Dendritic cell treated with granulocyte-macrophage colony-stimulating factor and Interleukin-4, amounts not matched to agents 40 ng/mL and 50 ng/mL, for 4 days (primary cell): ENCODE results near the gene TLN1.

Experiments
- H3K27ac Mint-ChIP-seq: one replicate; pipeline ENCODE4 v1.8.0; 2022; ENCODE audit warnings: mild to moderate bottlenecking, mixed read lengths
- H3K27me3 Mint-ChIP-seq: one replicate; pipeline ENCODE4 v1.8.0; 2022; ENCODE audit warnings: mild to moderate bottlenecking, mixed read lengths
- H3K36me3 Mint-ChIP-seq: one replicate; pipeline ENCODE4 v1.8.0; 2022; ENCODE audit warnings: low read depth, mixed read lengths
- H3K4me1 Mint-ChIP-seq: one replicate; pipeline ENCODE4 v1.8.0; 2022; ENCODE audit warnings: low read depth, mixed read lengths
- H3K4me3 Mint-ChIP-seq: one replicate; pipeline ENCODE4 v1.8.0; 2022; ENCODE audit warnings: mild to moderate bottlenecking, moderate library complexity, mixed read lengths
- H3K9me3 Mint-ChIP-seq: one replicate; pipeline ENCODE4 v1.8.0; 2022; ENCODE audit warnings: mixed read lengths
- intact Hi-C: fragments of 100-400 bp; cut with micrococcal nuclease; formaldehyde crosslinking; loops from one replicate; pipeline ENCODE4 v1.15.0; 2022

Gene TLN1

GRCh38 chr9:35714123-35714522 is 17.9 kb downstream of the TLN1 start:
- Mint-ChIP-seq H3K36me3 (no peaks in the 10 kb centered on the region), H3K4me1 (peaks cover 3% of the 10 kb centered on the region), H3K4me3 (no peak overlapping the region), H3K27me3 (no peaks in the 10 kb centered on the region), H3K9me3 (no peaks in the 10 kb centered on the region), H3K27ac (no peak overlapping the region)
- intact Hi-C loops = no loop called here

- H3K4me1 Mint-ChIP-seq = no peaks in the 10 kb centered on the region
- no peaks in the 10 kb centered on the region for H3K27me3 Mint-ChIP-seq
- intact Hi-C loops = no loop called here
- H3K36me3 Mint-ChIP-seq = no peaks in the 10 kb centered on the region
- no peak overlapping the region for H3K27ac Mint-ChIP-seq
- H3K4me3 Mint-ChIP-seq = no peak overlapping the region
- H3K9me3 Mint-ChIP-seq = no peaks in the 10 kb centered on the region
Observed at GRCh38 chr9:35713578-35713977, 18.4 kb downstream of the TLN1 start.

GRCh38 chr9:35712762-35713400 is 19.1 kb downstream of the TLN1 start:
- H3K9me3 Mint-ChIP-seq = no peaks in the 10 kb centered on the region
- no peaks in the 10 kb centered on the region for H3K27me3 Mint-ChIP-seq
- H3K4me1 Mint-ChIP-seq = no peaks in the 10 kb centered on the region
- intact Hi-C loops = no loop called here
- no peaks in the 10 kb centered on the region for H3K36me3 Mint-ChIP-seq
- H3K27ac Mint-ChIP-seq = no peak overlapping the region
- no peak overlapping the region for H3K4me3 Mint-ChIP-seq

- Mint-ChIP-seq H3K4me3 (no peak overlapping the region), H3K9me3 (no peaks in the 10 kb centered on the region), H3K27ac (no peak overlapping the region), H3K36me3 (no peaks in the 10 kb centered on the region), H3K27me3 (no peaks in the 10 kb centered on the region), H3K4me1 (peaks cover 11% of the 10 kb centered on the region)
- intact Hi-C loops = no loop called here
Observed at GRCh38 chr9:35711501-35712428, 20.2 kb downstream of the TLN1 start.

DNA sequence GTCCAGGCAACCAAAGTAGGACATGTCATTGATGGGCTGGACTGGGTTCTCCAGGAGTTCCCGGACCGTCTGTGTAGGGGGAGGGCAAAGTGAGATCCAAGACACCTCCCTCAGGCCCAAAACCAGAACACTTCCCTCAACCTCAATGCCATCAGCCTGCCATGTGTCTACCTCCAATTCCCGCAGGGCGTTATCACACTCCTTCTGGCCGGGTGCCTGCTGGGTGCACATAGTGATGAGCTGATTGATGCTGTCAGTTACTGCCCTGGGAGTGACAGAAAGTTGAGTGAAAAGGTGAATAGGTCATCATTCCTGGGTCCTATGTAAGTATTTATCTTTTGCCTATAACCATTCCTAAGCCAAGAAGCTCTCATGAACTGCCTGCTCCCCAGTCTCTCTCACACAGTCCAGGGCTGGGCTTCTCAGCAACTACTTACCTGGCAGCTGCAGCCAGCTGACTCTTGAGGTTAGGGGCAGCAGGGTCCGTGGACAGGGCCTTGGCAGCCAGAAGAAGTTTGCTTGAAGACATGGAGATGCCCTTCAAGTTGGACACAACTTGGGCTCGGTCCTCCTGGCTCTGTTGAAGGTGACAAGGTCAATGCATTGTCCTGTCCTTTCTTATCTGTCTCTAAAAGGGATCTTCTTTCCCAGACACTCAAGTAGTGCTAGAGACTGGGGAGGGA is 21.0 kb downstream of the TLN1 start:
- no peaks in the 10 kb centered on the region for H3K27me3 Mint-ChIP-seq
- H3K36me3 Mint-ChIP-seq = no peaks in the 10 kb centered on the region
- intact Hi-C loops = no loop called here
- H3K9me3 Mint-ChIP-seq = no peaks in the 10 kb centered on the region
- no peak overlapping the region for H3K27ac Mint-ChIP-seq
- no peak overlapping the region for H3K4me3 Mint-ChIP-seq
- H3K4me1 Mint-ChIP-seq = peaks cover 16% of the 10 kb centered on the region

- intact Hi-C loops = no loop called here
- Mint-ChIP-seq H3K27me3 (no peaks in the 10 kb centered on the region), H3K4me3 (no peak overlapping the region), H3K4me1 (peaks cover 16% of the 10 kb centered on the region), H3K27ac (no peak overlapping the region), H3K9me3 (no peaks in the 10 kb centered on the region), H3K36me3 (no peaks in the 10 kb centered on the region)
Observed at GRCh38 chr9:35708146-35708545, 23.8 kb downstream of the TLN1 start.

GRCh38 chr9:35706951-35707350 is 25.0 kb downstream of the TLN1 start:
- Mint-ChIP-seq H3K27me3 (no peaks in the 10 kb centered on the region), H3K36me3 (no peaks in the 10 kb centered on the region), H3K4me3 (no peak overlapping the region), H3K9me3 (no peaks in the 10 kb centered on the region), H3K27ac (no peak overlapping the region), H3K4me1 (peaks cover 16% of the 10 kb centered on the region)
- intact Hi-C loops = no loop called here

GRCh38 chr9:35705836-35706430 is 26.1 kb downstream of the TLN1 start:
- no peaks in the 10 kb centered on the region for H3K9me3 Mint-ChIP-seq
- H3K27me3 Mint-ChIP-seq = no peaks in the 10 kb centered on the region
- intact Hi-C loops = no loop called here
- H3K4me1 Mint-ChIP-seq = peaks cover 16% of the 10 kb centered on the region
- H3K36me3 Mint-ChIP-seq = no peaks in the 10 kb centered on the region
- H3K27ac Mint-ChIP-seq = no peak overlapping the region
- no peak overlapping the region for H3K4me3 Mint-ChIP-seq

- Mint-ChIP-seq H3K27ac (no peak overlapping the region), H3K4me1 (peaks cover 16% of the 10 kb centered on the region), H3K9me3 (no peaks in the 10 kb centered on the region), H3K27me3 (no peaks in the 10 kb centered on the region), H3K4me3 (no peak overlapping the region), H3K36me3 (no peaks in the 10 kb centered on the region)
- intact Hi-C loops = no loop called here
Observed at GRCh38 chr9:35705372-35705771, 26.6 kb downstream of the TLN1 start.

GRCh38 chr9:35703906-35704672 is 27.9 kb downstream of the TLN1 start:
- no peaks in the 10 kb centered on the region for H3K36me3 Mint-ChIP-seq
- no peak overlapping the region for H3K27ac Mint-ChIP-seq
- H3K4me3 Mint-ChIP-seq = no peak overlapping the region
- H3K4me1 Mint-ChIP-seq = peaks cover 16% of the 10 kb centered on the region
- intact Hi-C loops = no loop called here
- no peaks in the 10 kb centered on the region for H3K27me3 Mint-ChIP-seq
- H3K9me3 Mint-ChIP-seq = no peaks in the 10 kb centered on the region

DNA sequence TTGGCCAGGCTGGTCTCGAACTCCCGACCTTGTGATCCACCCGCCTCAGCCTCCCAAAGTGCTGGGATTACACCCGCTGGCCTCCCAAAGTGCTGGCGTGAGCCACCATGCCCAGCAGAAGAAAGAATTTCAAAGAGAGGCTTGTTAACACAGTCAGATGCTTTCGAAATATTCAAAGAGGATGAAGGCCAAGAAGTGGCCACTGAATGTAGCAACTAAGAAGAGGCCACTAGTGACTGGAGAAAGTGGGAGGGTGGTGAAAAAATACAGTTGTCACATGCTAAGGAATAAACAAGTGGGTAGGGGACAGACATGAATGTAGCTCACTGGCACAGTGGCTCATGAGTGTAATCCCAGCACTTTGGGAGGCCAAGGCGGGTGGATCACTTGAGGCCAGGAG is 29.3 kb downstream of the TLN1 start:
- peaks cover 14% of the 10 kb centered on the region for H3K4me1 Mint-ChIP-seq
- intact Hi-C loops = no loop called here
- H3K4me3 Mint-ChIP-seq = no peak overlapping the region
- H3K27ac Mint-ChIP-seq = no peak overlapping the region
- no peaks in the 10 kb centered on the region for H3K36me3 Mint-ChIP-seq
- no peaks in the 10 kb centered on the region for H3K27me3 Mint-ChIP-seq
- H3K9me3 Mint-ChIP-seq = no peaks in the 10 kb centered on the region

GRCh38 chr9:35700942-35701341 is 31.1 kb downstream of the TLN1 start:
- H3K9me3 Mint-ChIP-seq = no peaks in the 10 kb centered on the region
- no peak overlapping the region for H3K4me3 Mint-ChIP-seq
- no peaks in the 10 kb centered on the region for H3K36me3 Mint-ChIP-seq
- H3K27ac Mint-ChIP-seq = no peak overlapping the region
- intact Hi-C loops = no loop called here
- H3K4me1 Mint-ChIP-seq = no peaks in the 10 kb centered on the region
- no peaks in the 10 kb centered on the region for H3K27me3 Mint-ChIP-seq

- no peaks in the 10 kb centered on the region for H3K4me1 Mint-ChIP-seq
- H3K4me3 Mint-ChIP-seq = no peak overlapping the region
- no peaks in the 10 kb centered on the region for H3K9me3 Mint-ChIP-seq
- H3K27ac Mint-ChIP-seq = no peak overlapping the region
- no peaks in the 10 kb centered on the region for H3K36me3 Mint-ChIP-seq
- H3K27me3 Mint-ChIP-seq = no peaks in the 10 kb centered on the region
- intact Hi-C loops = no loop called here
Observed at GRCh38 chr9:35700031-35700430, 32.0 kb downstream of the TLN1 start.
